B cell (primary cell): ENCODE measurements around the gene MYH7. TPM values are rescaled to one million over a fixed set of nuclear protein-coding genes. Genes with fewer than 3 reads are reported as not detected.

Experiments used
- ATAC-seq: fragments of 200-7000 bp; cut with Tn5 transposase; one replicate; pipeline ENCODE4 v1.10.0; 2021; ENCODE audit warnings: low read depth, mild to moderate bottlenecking, moderate number of reproducible peaks, moderate library complexity
- CTCF ChIA-PET: fragments of 350-600 bp; sonication (Branson Sonifier 250); formaldehyde crosslinking; loops from one replicate; lab custom pipeline; 2021; ENCODE audit warnings: antibody characterized with exemption, inconsistent platforms; lab: Charles Lee
- POLR2A ChIA-PET: fragments of 350-600 bp; sonication (Branson Sonifier 250); formaldehyde crosslinking; loops from one replicate; lab custom pipeline; 2021; ENCODE audit warnings: antibody characterized with exemption; lab: Charles Lee
- DNase-seq: peaks from one replicate; pipeline ENCODE4 v3.0.0; 2013
- H2AFZ ChIP-seq: 2 replicates; pipeline ENCODE4 v1.6.1; 2012; ENCODE audit warnings: mild to moderate bottlenecking, low read depth, low read length; ENCODE audit not compliant: insufficient read depth, poor library complexity, severe bottlenecking
- H3K27ac ChIP-seq, 2 donors: 1 replicate in 1 of 2; 2 replicates in 1 of 2; pipeline ENCODE4 v1.5.1; 2012 to 2013; ENCODE audit warnings: low read length in 2 of 2, mild to moderate bottlenecking in 2 of 2, moderate library complexity in 1 of 2
- H3K27me3 ChIP-seq, 4 experiments: fragments of 200-600 bp in 1 of 4; sonication (generic) in 1 of 4; replicated peaks in 1 of 4; 1 replicate in 2 of 4; 2 replicates in 2 of 4; pipeline versions ENCODE4 v1.6.1 to v1.7.0; 2013 to 2016; ENCODE audit warnings: low read length in 3 of 4, mild to moderate bottlenecking in 2 of 4, mixed read lengths in 1 of 4, moderate library complexity in 1 of 4; ENCODE audit not compliant: insufficient read depth in 4 of 4, control insufficient read depth in 3 of 4; ENCODE audit errors: control extremely low read depth in 1 of 4
- H3K36me3 ChIP-seq, 2 experiments: replicated peaks in 1 of 2; 1 replicate in 1 of 2; 2 replicates in 1 of 2; pipeline versions ENCODE4 v1.6.1 to v1.7.1; 2013; ENCODE audit warnings: low read length in 1 of 2; ENCODE audit not compliant: insufficient read depth in 2 of 2, control insufficient read depth in 1 of 2; ENCODE audit errors: control extremely low read depth in 1 of 2, extremely low read depth in 1 of 2
- H3K4me1 ChIP-seq, 2 donors: fragments of 200-600 bp in 1 of 2; sonication (generic) in 1 of 2; 1 replicate in 1 of 2; 2 replicates in 1 of 2; pipeline versions ENCODE4 v1.5.1 to v1.6.1; 2013 to 2017; ENCODE audit warnings: low read length in 2 of 2; ENCODE audit not compliant: control insufficient read depth in 2 of 2, insufficient read depth in 2 of 2
- H3K4me2 ChIP-seq: replicated peaks from 2 replicates; pipeline ENCODE3; 2012; ENCODE audit warnings: mild to moderate bottlenecking, low read depth, low read length; ENCODE audit not compliant: poor library complexity, severe bottlenecking
- H3K4me3 ChIP-seq, 5 experiments: fragments of 200-600 bp in 1 of 5; sonication (generic) in 1 of 5; 1 replicate in 3 of 5; 2 replicates in 2 of 5; pipeline versions ENCODE4 v1.5.1 to v1.7.0; 2011 to 2016; ENCODE audit warnings: low read length in 4 of 5, mild to moderate bottlenecking in 4 of 5, low read depth in 2 of 5, control low read depth in 1 of 5, moderate library complexity in 1 of 5; ENCODE audit not compliant: insufficient read depth in 1 of 5; ENCODE audit errors: control extremely low read depth in 1 of 5, extremely low read depth in 1 of 5
- H3K79me2 ChIP-seq: fragments of 200-600 bp; sonication (generic); one replicate; pipeline ENCODE4 v1.6.0; 2016; ENCODE audit warnings: low read length; ENCODE audit not compliant: control insufficient read depth, insufficient read depth
- H3K9ac ChIP-seq: fragments of 200-600 bp; sonication (generic); 2 replicates; pipeline ENCODE4 v1.6.1; 2017; ENCODE audit warnings: mild to moderate bottlenecking, low read length, moderate library complexity
- H3K9me3 ChIP-seq, 3 donors: one replicate each; pipeline versions ENCODE4 v1.6.1 to v1.7.1; 2013; ENCODE audit warnings: low read length in 2 of 3; ENCODE audit not compliant: control insufficient read depth in 2 of 3, insufficient read depth in 1 of 3; ENCODE audit errors: control extremely low read depth in 1 of 3
- H4K20me1 ChIP-seq: 2 replicates; pipeline ENCODE4 v1.6.0; 2012; ENCODE audit warnings: mild to moderate bottlenecking, low read length; ENCODE audit not compliant: insufficient read depth, control insufficient read depth, poor library complexity, severe bottlenecking
- H3K27ac Mint-ChIP-seq: one replicate; pipeline ENCODE4 v1.8.0; 2021; ENCODE audit warnings: mixed read lengths
- H3K27me3 Mint-ChIP-seq: one replicate; pipeline ENCODE4 v1.8.0; 2021; ENCODE audit warnings: mixed read lengths
- H3K4me1 Mint-ChIP-seq: one replicate; pipeline ENCODE4 v1.8.0; 2021; ENCODE audit warnings: mixed read lengths
- H3K4me3 Mint-ChIP-seq: one replicate; pipeline ENCODE4 v1.8.0; 2021; ENCODE audit warnings: mixed read lengths
- H3K9me3 Mint-ChIP-seq: one replicate; pipeline ENCODE4 v1.8.0; 2022; ENCODE audit warnings: mixed read lengths; ENCODE audit not compliant: insufficient read depth
- CTCF ChIP-seq: fragments of 200-600 bp; IDR thresholded peaks from one replicate; pipeline ENCODE4 v1.8.0; 2022; ENCODE audit warnings: antibody characterized with exemption, mild to moderate bottlenecking
- EZH2 ChIP-seq: IDR thresholded peaks from 2 replicates; pipeline ENCODE4 v1.6.1; 2012; ENCODE audit warnings: borderline replicate concordance, low read depth, mild to moderate bottlenecking, moderate library complexity, low read length; ENCODE audit not compliant: insufficient read depth, poor library complexity, severe bottlenecking
- WGBS: methylation state at CpG from one replicate; pipeline ENCODE4 v1.1.5; 2013; ENCODE audit warnings: missing lambda C conversion rate; ENCODE audit not compliant: insufficient coverage; 5-methylcytosine and 5-hydroxymethylcytosine counted together
- intact Hi-C: fragments of 100-400 bp; cut with micrococcal nuclease; formaldehyde crosslinking; loops from one replicate; pipeline ENCODE4 v1.10.0; 2022
- polyA plus RNA-seq: library from polyadenylated mRNA; depleted of rRNA; stranded (reverse); fragments of >200 nt; gene quantifications from 2 replicates; pipeline ENCODE4 v1.2.3, GENCODE V29; 2012
- total RNA-seq, 2 donors: library from RNA; stranded (reverse); fragments of 120-200 nt in 1 of 2; gene quantifications; 1 replicate in 1 of 2; 2 replicates in 1 of 2; pipeline versions ENCODE4 v1.2.3 to v1.2.4, GENCODE V29; 2013 to 2022

The MYH7 gene
- total and polyA plus RNA-seq, 2 donors (not counting 1 experiment from before 2014, with no cell fraction given), result not detected

GRCh38 chr14:23481979-23482822 lies 46.7 kb upstream of the MYH7 start:
- DNase-seq (no peak), ATAC-seq (no peak)
- no peak overlapping the region for H3K9ac ChIP-seq
- 69% methylated on average over 1 of the region's 7 CpGs for WGBS
- no peaks in the 10 kb centered on the region for H4K20me1 ChIP-seq
- no peak overlapping the region for H3K4me2 ChIP-seq
- no peaks in the 10 kb centered on the region for H3K27me3 Mint-ChIP-seq
- ChIA-PET CTCF (interaction anchor here (9.6 kb wide), 1 partner anchor 77 kb away, joined by 335 read pairs; the partner anchor contains the start of gene THTPA), POLR2A (interaction anchor here (0.9 kb wide), 1 partner anchor 77 kb away, joined by 3 read pairs; no protein-coding TSS in a partner anchor)
- no peaks in the 10 kb centered on the region for H3K4me1 ChIP-seq
- H3K27ac ChIP-seq, result no peak overlapping the region
- H3K4me1 Mint-ChIP-seq, result no peaks in the 10 kb centered on the region
- intact Hi-C loops, result no loop called here
- H3K9me3 Mint-ChIP-seq, result no peaks in the 10 kb centered on the region
- H3K4me3 ChIP-seq, result no peak overlapping the region
- no peaks in the 10 kb centered on the region for H3K9me3 ChIP-seq
- H2AFZ ChIP-seq, result no peak overlapping the region
- H3K4me3 Mint-ChIP-seq, result no peak overlapping the region
- peaks cover 8 to 39% of the 10 kb centered on the region in 2 experiments for H3K36me3 ChIP-seq
- no peaks in the 10 kb centered on the region for H3K79me2 ChIP-seq
- no peak overlapping the region for H3K27ac Mint-ChIP-seq
- TF ChIP-seq CTCF, result no peak
- no peaks in the 10 kb centered on the region for H3K27me3 ChIP-seq

- Mint-ChIP-seq H3K9me3 (no peaks in the 10 kb centered on the region), H3K4me1 (no peaks in the 10 kb centered on the region), H3K27ac (no peak overlapping the region), H3K27me3 (no peaks in the 10 kb centered on the region), H3K4me3 (no peak overlapping the region)
- no peak overlapping the region for H3K9ac ChIP-seq
- 89% methylated on average over 2 of the region's 3 CpGs for WGBS
- H3K9me3 ChIP-seq, result no peaks in the 10 kb centered on the region
- no peaks in the 10 kb centered on the region for H3K4me1 ChIP-seq
- H3K27ac ChIP-seq, result no peak overlapping the region
- TF ChIP-seq EZH2, result no peak
- no peaks in the 10 kb centered on the region for H4K20me1 ChIP-seq
- H3K79me2 ChIP-seq, result no peaks in the 10 kb centered on the region
- CTCF ChIA-PET, result interaction anchor here (9.6 kb wide), 1 partner anchor 78 kb away, joined by 335 read pairs; the partner anchor contains the start of gene THTPA
- POLR2A ChIA-PET, result interaction anchor here (0.5 to 0.9 kb wide), 2 partner anchors 78 to 79 kb away, joined by 3 to 4 read pairs; no protein-coding TSS in a partner anchor
- no peak for DNase-seq
- H3K36me3 ChIP-seq, result peaks cover 10 to 40% of the 10 kb centered on the region in 2 experiments
- no peak overlapping the region for H3K4me2 ChIP-seq
- no peak overlapping the region for H2AFZ ChIP-seq
- no peaks in the 10 kb centered on the region for H3K27me3 ChIP-seq
- ATAC-seq, result no peak
- H3K4me3 ChIP-seq, result no peak overlapping the region
- intact Hi-C loops, result no loop called here
Measured at GRCh38 chr14:23481362-23481970, 46.0 kb upstream of the MYH7 start.
